Activated CD4-positive, alpha-beta T cell treated with anti-CD3 and anti-CD28 coated beads, Interleukin-2, Interleukin-4, amounts not matched to agents 100 ng/mL and 50 ng/mL, durations not matched to agents 16 hours and 8 hours (primary cell): ENCODE results near the gene P2RX5.

ENCODE experiments used
- DNase-seq: peaks from one replicate; pipeline ENCODE4 v3.0.0-alpha.2; 2020; ENCODE audit warnings: low spot score

The P2RX5 gene

GRCh38 chr17:3656755-3657587, 39.0 kb downstream of the P2RX5 start:
- no peak for DNase-seq

DNA sequence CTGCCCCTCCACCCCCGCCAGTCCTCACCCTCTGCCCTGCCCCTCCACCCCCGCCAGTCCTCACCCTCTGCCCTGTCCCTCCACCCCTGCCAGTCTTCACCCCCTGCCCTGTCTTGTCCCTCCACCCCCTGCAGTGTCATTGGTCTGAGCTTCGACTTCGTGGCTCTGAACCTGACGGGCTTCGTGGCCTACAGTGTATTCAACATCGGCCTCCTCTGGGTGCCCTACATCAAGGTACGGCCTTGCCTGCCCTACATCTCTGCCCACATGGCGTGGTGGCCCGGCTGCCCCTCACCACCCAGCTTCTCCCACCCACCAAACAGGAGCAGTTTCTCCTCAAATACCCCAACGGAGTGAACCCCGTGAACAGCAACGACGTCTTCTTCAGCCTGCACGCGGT, 39.6 kb downstream of the P2RX5 start:
- no peak for DNase-seq

GRCh38 chr17:3655766-3656165, 40.2 kb downstream of the P2RX5 start:
- DNase-seq, result no peak

GRCh38 chr17:3647769-3648555, 48.0 kb downstream of the P2RX5 start:
- DNase-seq, result peak; percentile 55

GRCh38 chr17:3647251-3647650, 48.7 kb downstream of the P2RX5 start:
- no peak for DNase-seq

- DNase-seq, result no peak
Observed at GRCh38 chr17:3645310-3645709, 50.6 kb downstream of the P2RX5 start.

- peak; percentile 66 for DNase-seq
Observed at GRCh38 chr17:3643889-3644349, 52.0 kb downstream of the P2RX5 start.

GRCh38 chr17:3641717-3642486, 54.1 kb downstream of the P2RX5 start:
- DNase-seq, result no peak

DNA sequence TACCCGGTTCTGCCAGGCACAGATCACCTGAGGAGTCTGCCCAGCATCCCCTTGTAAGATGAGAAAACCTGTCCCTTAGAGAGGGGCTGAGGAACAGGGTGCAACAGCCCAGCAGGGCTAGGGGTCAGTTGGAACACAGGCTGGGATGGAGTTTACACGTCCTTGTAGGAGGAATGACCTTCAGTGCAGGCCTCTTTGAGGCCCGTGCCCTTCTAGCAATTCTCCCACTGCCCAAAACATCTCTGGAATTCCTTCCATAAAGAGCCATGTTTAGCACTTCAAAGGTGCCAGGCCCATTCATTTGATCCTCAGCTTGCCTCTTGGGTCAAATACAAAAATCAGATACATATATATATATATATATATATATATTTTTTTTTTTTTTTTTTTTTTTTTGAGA, 54.9 kb downstream of the P2RX5 start:
- no peak for DNase-seq

DNA sequence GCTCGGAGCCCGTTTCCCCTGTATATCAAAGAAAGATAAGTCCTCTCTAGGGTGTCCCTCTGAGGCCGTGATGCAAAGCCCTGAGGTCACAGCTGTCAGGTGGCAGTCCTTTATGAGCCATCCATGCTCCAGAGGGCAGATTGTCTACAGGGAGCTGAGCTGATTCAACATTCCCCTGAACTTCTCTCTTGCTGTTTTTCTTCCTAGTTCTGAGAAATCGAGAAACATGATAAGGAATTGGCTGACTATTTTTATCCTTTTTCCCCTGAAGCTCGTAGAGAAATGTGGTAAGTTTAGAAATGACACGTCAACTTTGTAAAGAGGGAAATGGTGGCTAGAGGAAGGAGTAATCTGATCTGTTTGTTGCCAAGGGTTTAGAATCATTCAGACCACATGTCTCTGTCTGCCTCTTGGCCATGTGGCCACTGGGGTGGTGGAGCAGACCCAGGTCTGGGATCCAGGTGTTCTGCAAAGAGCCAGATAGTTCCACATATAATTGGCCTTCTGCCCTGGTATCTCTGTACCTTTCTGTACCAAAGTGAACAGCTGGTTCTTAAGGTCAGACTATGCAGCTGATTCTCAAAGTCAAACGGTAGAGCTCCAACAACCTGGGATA, 55.9 kb downstream of the P2RX5 start:
- DNase-seq, result peak; percentile 78

DNA sequence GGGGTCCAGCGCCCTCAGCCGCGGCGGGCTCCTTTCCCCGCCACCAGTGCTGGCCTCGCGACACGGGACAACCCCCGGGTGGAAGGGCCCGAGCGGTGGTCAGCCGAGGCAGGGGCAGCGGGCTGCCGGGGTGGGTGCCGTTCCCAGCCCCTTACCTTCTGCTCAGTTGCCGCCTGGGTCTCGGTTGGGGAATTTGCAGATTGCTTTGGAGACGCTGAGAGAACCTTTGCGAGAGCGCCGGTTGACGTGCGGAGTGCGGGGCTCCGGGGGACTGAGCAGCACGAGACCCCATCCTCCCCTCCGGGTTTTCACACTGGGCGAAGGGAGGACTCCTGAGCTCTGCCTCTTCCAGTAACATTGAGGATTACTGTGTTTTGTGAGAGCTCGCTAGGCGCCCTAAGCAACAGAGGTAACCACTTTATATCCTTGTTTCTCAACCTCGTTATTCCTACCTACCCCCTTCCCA, 59.0 kb downstream of the P2RX5 start:
- DNase-seq, result no peak

GRCh38 chr17:3636154-3636907, 59.6 kb downstream of the P2RX5 start, which contains the start of the genes CTNS and SHPK:
TSS of gene CTNS (plus strand) at chr17:3636760. CDS start at chr17:3640207, 3,447 bp downstream.
TSS of gene SHPK (minus strand) at chr17:3636250. CDS start at chr17:3636219, 31 bp downstream.
- DNase-seq, result peak; percentile 98

- no peak for DNase-seq
Observed at GRCh38 chr17:3635474-3636153, 60.3 kb downstream of the P2RX5 start.

- no peak for DNase-seq
Observed at GRCh38 chr17:3632287-3632686, 63.7 kb downstream of the P2RX5 start.

DNA sequence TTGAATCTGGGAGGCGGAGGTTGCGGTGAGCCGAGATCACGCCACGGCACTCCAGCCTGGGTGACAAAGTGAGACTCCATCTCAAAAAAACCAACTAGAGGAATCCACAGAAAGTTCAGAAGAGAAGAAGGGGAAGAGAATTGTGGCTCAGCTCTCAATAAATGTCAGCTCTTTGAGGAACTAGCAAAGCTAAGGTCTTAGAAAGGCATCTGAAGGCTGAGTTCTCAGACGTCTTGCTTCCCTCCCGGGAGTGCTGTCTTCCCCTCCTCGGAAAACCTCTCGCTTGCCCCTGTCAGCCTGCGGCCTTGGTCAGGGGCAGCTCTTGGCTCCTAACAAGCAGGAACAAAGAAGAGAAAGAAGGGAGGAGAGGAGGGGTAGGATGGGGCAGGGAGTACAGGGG, 65.2 kb downstream of the P2RX5 start:
- DNase-seq, result no peak

- no peak for DNase-seq
Observed at GRCh38 chr17:3627769-3628167, 68.2 kb downstream of the P2RX5 start.

- DNase-seq, result no peak
Observed at GRCh38 chr17:3626831-3627768, 68.9 kb downstream of the P2RX5 start.
